CD4-positive, alpha-beta T cell treated with Interleukin-21 for 1 hour (primary cell): ENCODE results near the gene SLAIN1.

Experiments used
- DNase-seq: peaks from one replicate; pipeline ENCODE4 v3.0.0-alpha.2; 2020

Gene SLAIN1

GRCh38 chr13:77752512-77753069, 55.1 kb downstream of the SLAIN1 start:
- DNase-seq, result no peak

- DNase-seq, result no peak
Observed at GRCh38 chr13:77760893-77761292, 63.4 kb downstream of the SLAIN1 start.

GRCh38 chr13:77767413-77767812, 69.9 kb downstream of the SLAIN1 start:
- DNase-seq, result no peak

DNA sequence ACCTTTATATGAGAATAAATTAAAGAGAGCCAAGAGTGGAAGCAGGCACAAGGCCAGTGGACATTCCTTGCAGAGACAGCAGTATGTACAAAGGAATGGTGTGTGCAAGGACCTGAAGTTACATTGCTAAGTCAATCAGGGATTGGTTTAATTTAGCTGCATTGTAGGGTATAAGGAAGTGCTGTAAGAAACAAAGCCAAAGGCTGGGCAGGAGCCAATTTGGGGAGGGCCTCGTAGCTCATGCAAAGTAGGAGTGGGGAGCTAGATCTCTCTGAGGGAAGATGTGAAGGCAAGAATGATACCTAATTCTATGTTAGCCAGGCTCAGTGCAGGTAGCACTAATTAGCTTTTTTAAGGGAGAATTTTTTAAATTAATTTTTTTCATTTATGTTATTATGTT, 76.7 kb downstream of the SLAIN1 start:
- no peak for DNase-seq

DNA sequence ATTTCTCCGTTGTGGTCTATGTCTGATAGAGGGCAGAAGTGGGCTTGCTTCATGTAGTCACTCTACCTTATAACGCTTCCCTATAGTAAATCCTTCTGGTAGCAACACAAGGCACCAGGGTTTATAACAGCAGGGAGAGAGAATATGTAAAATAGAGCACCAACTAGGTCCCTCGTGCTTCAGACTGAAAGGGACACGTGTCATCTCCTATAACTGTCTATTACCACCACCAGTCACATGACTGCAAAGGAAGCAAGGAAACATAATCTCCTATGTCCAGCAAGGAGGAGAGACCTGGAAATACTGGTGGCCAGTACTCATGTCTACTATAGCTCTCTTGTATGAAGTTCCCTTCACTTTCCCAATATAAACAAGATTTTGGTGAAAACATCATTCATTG, 79.2 kb downstream of the SLAIN1 start:
- no peak for DNase-seq

DNA sequence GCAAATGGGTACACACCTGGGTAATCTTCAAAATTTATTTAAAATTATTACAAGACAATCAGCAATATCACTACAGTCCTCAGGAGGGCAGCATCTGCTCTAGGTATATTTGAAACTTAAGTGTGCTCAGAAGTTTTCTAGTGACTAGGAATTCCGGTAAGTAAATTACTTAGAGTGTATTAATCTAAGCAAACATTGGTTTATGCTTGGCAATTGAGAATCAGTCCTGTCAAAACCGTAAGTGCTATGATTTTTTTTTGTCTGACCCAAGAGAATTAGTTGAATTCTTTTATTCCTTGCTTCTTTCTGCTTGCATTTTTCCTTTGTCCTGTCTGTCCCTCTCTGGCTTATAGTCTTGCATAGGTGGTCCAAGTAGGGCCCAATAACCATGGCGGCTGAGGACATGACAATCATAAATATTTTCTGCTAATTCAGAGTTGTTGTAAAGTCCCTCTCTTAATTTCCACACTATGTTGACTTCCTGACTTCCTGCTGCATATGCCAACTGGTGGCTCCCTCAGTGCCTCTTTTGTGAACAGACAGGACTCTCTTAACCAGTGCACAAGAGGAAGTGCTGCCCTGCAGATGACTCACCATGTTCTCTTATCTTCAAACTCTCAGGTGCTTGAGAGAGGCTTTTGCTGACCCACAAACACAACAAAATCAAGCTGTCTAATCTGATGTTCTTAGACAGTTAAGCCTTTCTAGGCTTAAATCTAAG, 82.2 kb downstream of the SLAIN1 start:
- peak; percentile 42 for DNase-seq

GRCh38 chr13:77781808-77782207, 84.3 kb downstream of the SLAIN1 start:
- no peak for DNase-seq

DNA sequence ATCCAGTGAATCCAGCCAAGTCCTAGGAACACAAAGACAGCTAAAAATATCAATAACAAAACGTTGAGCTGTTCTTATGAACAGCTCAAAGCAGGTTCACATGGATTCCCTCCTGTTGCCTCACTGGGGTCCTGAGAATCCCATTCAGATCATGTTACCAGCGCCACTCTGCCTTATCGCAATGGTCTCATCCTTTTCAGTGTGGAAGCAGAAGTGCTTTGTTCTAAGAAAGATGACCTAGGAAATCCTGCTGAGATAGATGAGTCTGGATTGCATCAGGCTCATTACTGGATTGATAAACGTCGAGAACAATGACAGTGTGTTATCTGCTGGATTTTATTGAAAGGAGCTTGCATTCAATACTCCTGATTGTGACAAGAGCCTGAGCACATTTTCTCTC, 87.0 kb downstream of the SLAIN1 start:
- no peak for DNase-seq

- DNase-seq, result no peak
Observed at GRCh38 chr13:77786695-77787287, 89.3 kb downstream of the SLAIN1 start.

- no peak for DNase-seq
Observed at GRCh38 chr13:77789376-77789775, 91.9 kb downstream of the SLAIN1 start.

DNA sequence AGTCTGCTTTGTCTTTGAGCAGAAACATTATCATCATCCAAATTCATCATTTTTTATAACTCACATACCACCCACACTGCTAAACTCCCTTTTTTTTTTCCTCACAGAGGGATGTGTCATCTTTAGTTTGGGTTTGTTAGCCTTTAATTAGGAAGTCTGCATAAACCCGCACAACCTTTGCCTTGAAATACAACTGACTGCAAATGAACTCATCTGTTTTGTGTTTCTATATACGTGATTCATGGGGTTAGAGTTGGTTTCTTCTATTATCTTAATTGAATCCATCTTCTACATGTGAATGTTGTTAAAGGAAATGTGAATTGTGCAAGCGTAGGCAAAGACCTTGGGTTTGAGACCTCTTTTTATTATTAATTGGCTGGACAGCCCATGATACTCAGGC, 102.7 kb downstream of the SLAIN1 start:
- no peak for DNase-seq

GRCh38 chr13:77806518-77806917, 109.0 kb downstream of the SLAIN1 start:
- DNase-seq, result no peak

DNA sequence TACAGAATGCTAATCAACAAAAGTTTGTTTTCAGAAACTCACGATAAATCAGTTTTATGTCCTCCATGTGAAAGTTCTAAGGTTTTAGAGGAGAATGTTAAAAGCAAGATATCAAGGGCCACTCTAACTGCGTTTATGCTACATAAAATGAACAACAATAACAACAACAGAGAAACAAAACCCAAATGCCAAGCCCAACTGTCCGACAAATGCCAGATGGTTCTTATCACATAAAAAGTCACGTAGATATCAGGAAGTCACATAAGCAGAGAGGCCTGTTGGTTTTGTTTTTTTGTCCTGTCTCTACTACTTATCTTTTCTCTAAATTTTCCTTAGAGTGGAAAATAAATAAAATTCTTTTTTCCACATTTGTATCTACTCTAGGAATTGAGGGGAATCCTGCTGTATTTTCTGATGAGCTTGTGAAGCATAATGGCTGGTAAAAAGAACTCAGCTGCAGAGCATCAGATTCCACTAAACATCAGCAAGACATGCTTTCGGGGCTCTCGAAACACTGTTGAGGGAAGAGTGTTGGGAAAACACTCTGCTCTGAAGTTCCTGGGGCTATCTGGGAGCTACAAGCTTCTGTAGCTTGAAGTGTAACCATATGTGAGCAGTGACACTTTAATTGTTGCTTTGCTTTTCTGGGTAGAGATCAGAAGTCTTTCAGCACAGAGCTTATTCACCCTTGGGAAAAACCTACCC, 110.1 kb downstream of the SLAIN1 start:
- no peak for DNase-seq

GRCh38 chr13:77810430-77810829, 112.9 kb downstream of the SLAIN1 start:
- no peak for DNase-seq

- DNase-seq, result no peak
Observed at GRCh38 chr13:77810878-77811277, 113.4 kb downstream of the SLAIN1 start.

- no peak for DNase-seq
Observed at GRCh38 chr13:77811381-77811780, 113.9 kb downstream of the SLAIN1 start.

DNA sequence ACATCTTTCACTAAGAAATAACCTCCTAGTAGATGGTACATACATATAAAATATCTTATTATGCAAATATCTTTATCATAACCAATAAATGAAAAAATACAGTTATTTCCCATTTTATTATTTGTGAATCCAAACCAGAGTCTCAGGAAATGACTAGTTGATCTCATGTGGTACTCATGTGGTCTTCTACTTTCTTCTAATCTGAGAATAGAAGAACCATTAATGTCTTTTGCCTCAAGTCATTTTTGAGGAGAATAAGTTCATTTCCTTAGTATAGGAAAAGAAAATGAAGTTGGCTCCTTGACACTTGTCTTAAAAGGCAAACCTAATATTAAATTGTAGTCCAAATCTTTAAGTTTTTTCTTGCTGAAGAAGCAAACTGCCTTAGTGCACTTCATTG, 114.5 kb downstream of the SLAIN1 start:
- DNase-seq, result no peak
